CD4-positive, alpha-beta memory T cell (primary cell): ENCODE results near the gene PIK3C2G. TPM values are rescaled to one million over a fixed set of nuclear protein-coding genes. Genes with fewer than 3 reads are reported as not detected.

Source experiments
- CTCF ChIA-PET: fragments of 350-600 bp; sonication (Branson Sonifier 250); formaldehyde crosslinking; loops from one replicate; lab custom pipeline; 2021; ENCODE audit warnings: inconsistent platforms; ENCODE audit not compliant: partially characterized antibody; lab: Charles Lee
- POLR2A ChIA-PET: fragments of 350-600 bp; sonication (Branson Sonifier 250); formaldehyde crosslinking; loops from one replicate; lab custom pipeline; 2021; ENCODE audit not compliant: partially characterized antibody; lab: Charles Lee
- DNase-seq, 5 donors: peaks; one replicate each; pipeline versions ENCODE4 v3.0.0 to v3.0.0-alpha.2; 2020 to 2022; ENCODE audit warnings: mixed read lengths in 1 of 5
- H3K27ac ChIP-seq: one replicate; pipeline ENCODE4 v1.7.0; 2013; ENCODE audit warnings: low read depth, low read length
- H3K27me3 ChIP-seq: 2 replicates; pipeline ENCODE4 v1.7.0; 2013; ENCODE audit warnings: mild to moderate bottlenecking, low read length, moderate library complexity; ENCODE audit not compliant: insufficient read depth
- H3K36me3 ChIP-seq: 2 replicates; pipeline ENCODE4 v1.7.0; 2013; ENCODE audit warnings: mild to moderate bottlenecking, low read length, moderate library complexity; ENCODE audit not compliant: insufficient read depth
- H3K4me1 ChIP-seq: 2 replicates; pipeline ENCODE4 v1.7.0; 2013; ENCODE audit warnings: mild to moderate bottlenecking, low read length, moderate library complexity; ENCODE audit not compliant: insufficient read depth
- H3K4me3 ChIP-seq, 2 donors: one replicate each; pipeline ENCODE4 v1.7.0; 2013; ENCODE audit warnings: low read length in 2 of 2, mild to moderate bottlenecking in 1 of 2
- H3K9me3 ChIP-seq, 2 donors: one replicate each; pipeline ENCODE4 v1.7.0; 2013; ENCODE audit warnings: low read length in 2 of 2, control low read depth in 1 of 2; ENCODE audit not compliant: control insufficient read depth in 1 of 2
- H3K27ac Mint-ChIP-seq, 7 donors: one replicate each; pipeline ENCODE4 v1.8.0; 2020 to 2021; ENCODE audit warnings: mixed read lengths in 7 of 7, mild to moderate bottlenecking in 6 of 7, inconsistent platforms in 3 of 7, moderate library complexity in 3 of 7
- H3K27me3 Mint-ChIP-seq, 2 donors: one replicate each; pipeline ENCODE4 v1.8.0; 2020 to 2021; ENCODE audit warnings: mixed read lengths in 2 of 2
- H3K36me3 Mint-ChIP-seq, 2 donors: one replicate each; pipeline ENCODE4 v1.8.0; 2020 to 2021; ENCODE audit warnings: mixed read lengths in 2 of 2, inconsistent platforms in 1 of 2, mild to moderate bottlenecking in 1 of 2
- H3K4me1 Mint-ChIP-seq, 4 donors: one replicate each; pipeline ENCODE4 v1.8.0; 2020 to 2021; ENCODE audit warnings: mixed read lengths in 4 of 4, mild to moderate bottlenecking in 1 of 4
- H3K4me3 Mint-ChIP-seq, 8 donors: one replicate each; pipeline ENCODE4 v1.8.0; 2020 to 2021; ENCODE audit warnings: mixed read lengths in 8 of 8, mild to moderate bottlenecking in 7 of 8, moderate library complexity in 6 of 8, inconsistent platforms in 3 of 8
- H3K9me3 Mint-ChIP-seq, 8 donors: one replicate each; pipeline ENCODE4 v1.8.0; 2020 to 2021; ENCODE audit warnings: mixed read lengths in 8 of 8, mild to moderate bottlenecking in 5 of 8, inconsistent platforms in 3 of 8, moderate library complexity in 1 of 8
- intact Hi-C: fragments of 100-400 bp; cut with micrococcal nuclease; formaldehyde crosslinking; loops from one replicate; pipeline ENCODE4 v1.15.1; 2023
- polyA plus RNA-seq, 2 donors: library from polyadenylated mRNA; unstranded; fragments of 300-500 nt; fragmentation: Illumina TruSeq; gene quantifications; one replicate each; pipeline ENCODE4 v1.2.3, GENCODE V29; 2021
- total RNA-seq, 2 experiments: library from RNA; stranded (reverse); gene quantifications; one replicate each; pipeline ENCODE4 v1.2.3, GENCODE V29; 2021

The PIK3C2G gene
- total and polyA plus RNA-seq, 4 experiments from 2014 or later = not detected

- H3K27me3 Mint-ChIP-seq = no peaks in the 10 kb centered on the region
- H3K4me3 Mint-ChIP-seq = no peak overlapping the region
- no peak overlapping the region for H3K27ac Mint-ChIP-seq
- no peaks in the 10 kb centered on the region for H3K4me1 Mint-ChIP-seq
- Histone ChIP-seq H3K27me3 (no peaks in the 10 kb centered on the region), H3K4me1 (no peaks in the 10 kb centered on the region), H3K27ac (no peak overlapping the region), H3K9me3 (peaks cover 0 to 5% of the 10 kb centered on the region in 2 donors), H3K36me3 (no peaks in the 10 kb centered on the region), H3K4me3 (no peak overlapping the region)
- DNase-seq = no peak
- peaks cover 0 to 15% (median 1%) of the 10 kb centered on the region in 8 donors for H3K9me3 Mint-ChIP-seq
- ChIA-PET CTCF (no interaction called here), POLR2A (no interaction called here)
- no peaks in the 10 kb centered on the region for H3K36me3 Mint-ChIP-seq
- intact Hi-C loops = no loop called here
Measured at GRCh38 chr12:18296201-18296908, 35.0 kb downstream of the PIK3C2G start.

GRCh38 chr12:18296909-18297280 is 35.6 kb downstream of the PIK3C2G start:
- intact Hi-C loops = no loop called here
- no peaks in the 10 kb centered on the region for H3K4me1 Mint-ChIP-seq
- no peak for DNase-seq

GRCh38 chr12:18297902-18298301 is 36.6 kb downstream of the PIK3C2G start:
- Mint-ChIP-seq H3K27ac (no peak overlapping the region), H3K4me3 (no peak overlapping the region), H3K4me1 (no peaks in the 10 kb centered on the region), H3K27me3 (no peaks in the 10 kb centered on the region), H3K9me3 (peaks cover 0 to 21% (median 10%) of the 10 kb centered on the region in 8 donors), H3K36me3 (no peaks in the 10 kb centered on the region)
- Histone ChIP-seq H3K4me3 (no peak overlapping the region), H3K9me3 (peaks cover 0 to 9% of the 10 kb centered on the region in 2 donors), H3K27ac (no peak overlapping the region), H3K4me1 (no peaks in the 10 kb centered on the region), H3K27me3 (no peaks in the 10 kb centered on the region), H3K36me3 (no peaks in the 10 kb centered on the region)
- CTCF ChIA-PET = no interaction called here
- POLR2A ChIA-PET = no interaction called here
- intact Hi-C loops = no loop called here
- DNase-seq = no peak

More at GRCh38 chr12:18296909-18297280, 35.6 kb downstream of the PIK3C2G start:
- Mint-ChIP-seq H3K27me3 (no peaks in the 10 kb centered on the region), H3K9me3 (peaks cover 0 to 20% (median 7%) of the 10 kb centered on the region in 8 donors), H3K4me3 (no peak overlapping the region), H3K27ac (no peak overlapping the region), H3K36me3 (no peaks in the 10 kb centered on the region)
- CTCF ChIA-PET = no interaction called here
- Histone ChIP-seq H3K27me3 (no peaks in the 10 kb centered on the region), H3K4me3 (no peak overlapping the region), H3K27ac (no peak overlapping the region), H3K4me1 (no peaks in the 10 kb centered on the region), H3K9me3 (peaks cover 0 to 5% of the 10 kb centered on the region in 2 donors), H3K36me3 (no peaks in the 10 kb centered on the region)
- POLR2A ChIA-PET = no interaction called here

- no peaks in the 10 kb centered on the region for H3K27me3 ChIP-seq
- peaks cover 0 to 25% (median 12%) of the 10 kb centered on the region in 8 donors for H3K9me3 Mint-ChIP-seq
- DNase-seq = no peak
- H3K27me3 Mint-ChIP-seq = no peaks in the 10 kb centered on the region
- CTCF ChIA-PET = no interaction called here
- H3K27ac ChIP-seq = no peak overlapping the region
- POLR2A ChIA-PET = no interaction called here
- H3K9me3 ChIP-seq = peaks cover 0 to 9% of the 10 kb centered on the region in 2 donors
- no peaks in the 10 kb centered on the region for H3K4me1 ChIP-seq
- H3K36me3 Mint-ChIP-seq = no peaks in the 10 kb centered on the region
- no peak overlapping the region for H3K4me3 ChIP-seq
- no peaks in the 10 kb centered on the region for H3K36me3 ChIP-seq
- H3K4me1 Mint-ChIP-seq = no peaks in the 10 kb centered on the region
- intact Hi-C loops = no loop called here
- no peak overlapping the region for H3K4me3 Mint-ChIP-seq
- no peak overlapping the region for H3K27ac Mint-ChIP-seq
Measured at GRCh38 chr12:18302809-18303430, 41.6 kb downstream of the PIK3C2G start.

GRCh38 chr12:18304609-18305008 is 43.3 kb downstream of the PIK3C2G start:
- no peaks in the 10 kb centered on the region for H3K4me1 ChIP-seq
- Mint-ChIP-seq H3K4me1 (no peaks in the 10 kb centered on the region), H3K27ac (no peak overlapping the region), H3K9me3 (peaks cover 0 to 25% (median 11%) of the 10 kb centered on the region in 8 donors), H3K27me3 (no peaks in the 10 kb centered on the region), H3K4me3 (no peak overlapping the region), H3K36me3 (no peaks in the 10 kb centered on the region)
- H3K36me3 ChIP-seq = no peaks in the 10 kb centered on the region
- H3K27me3 ChIP-seq = no peaks in the 10 kb centered on the region
- no peak for DNase-seq
- H3K9me3 ChIP-seq = peaks cover 0 to 9% of the 10 kb centered on the region in 2 donors
- ChIA-PET POLR2A (no interaction called here), CTCF (no interaction called here)
- intact Hi-C loops = no loop called here
- H3K27ac ChIP-seq = no peak overlapping the region
- no peak overlapping the region for H3K4me3 ChIP-seq

- Mint-ChIP-seq H3K9me3 (peaks cover 0 to 16% (median 9%) of the 10 kb centered on the region in 8 donors), H3K4me3 (no peak overlapping the region), H3K27ac (no peak overlapping the region), H3K4me1 (no peaks in the 10 kb centered on the region), H3K36me3 (no peaks in the 10 kb centered on the region), H3K27me3 (no peaks in the 10 kb centered on the region)
- no peaks in the 10 kb centered on the region for H3K27me3 ChIP-seq
- no peak overlapping the region for H3K27ac ChIP-seq
- H3K4me3 ChIP-seq = no peak overlapping the region
- peaks cover 0 to 4% of the 10 kb centered on the region in 2 donors for H3K9me3 ChIP-seq
- DNase-seq = no peak
- intact Hi-C loops = no loop called here
- H3K36me3 ChIP-seq = no peaks in the 10 kb centered on the region
- H3K4me1 ChIP-seq = no peaks in the 10 kb centered on the region
- ChIA-PET POLR2A (no interaction called here), CTCF (no interaction called here)
Measured at GRCh38 chr12:18306311-18306710, 45.0 kb downstream of the PIK3C2G start.

GRCh38 chr12:18313306-18313705 is 52.0 kb downstream of the PIK3C2G start:
- DNase-seq = no peak
- Mint-ChIP-seq H3K9me3 (peaks cover 0 to 5% (median 0%) of the 10 kb centered on the region in 8 donors), H3K4me3 (no peak overlapping the region), H3K27me3 (no peaks in the 10 kb centered on the region), H3K4me1 (no peaks in the 10 kb centered on the region), H3K36me3 (no peaks in the 10 kb centered on the region), H3K27ac (no peak overlapping the region)
- H3K4me1 ChIP-seq = no peaks in the 10 kb centered on the region
- H3K27ac ChIP-seq = no peak overlapping the region
- intact Hi-C loops = no loop called here
- ChIA-PET POLR2A (no interaction called here), CTCF (no interaction called here)
- no peaks in the 10 kb centered on the region for H3K9me3 ChIP-seq
- no peaks in the 10 kb centered on the region for H3K27me3 ChIP-seq
- no peaks in the 10 kb centered on the region for H3K36me3 ChIP-seq
- H3K4me3 ChIP-seq = no peak overlapping the region
